ENCODE measurements around the gene RAPGEF1. TPM values are rescaled to one million over a fixed set of nuclear protein-coding genes. Genes with fewer than 3 reads are reported as not detected.
A peak's percentile ranks its signal among the peaks of the same experiment; 100 is the strongest.

Gene RAPGEF1
- total RNA-seq (2011; cell fraction: chromatin; rRNA removed; ENCODE audit: low replicate concordance): 42.0 and 63.9 TPM in 2 replicates
- 20.0 and 28.9 TPM in 2 replicates for total RNA-seq (2011; cell fraction: nucleolus; rRNA removed)
- 26.3 and 27.1 TPM in 2 replicates for total RNA-seq (2011; cell fraction: nucleoplasm; rRNA removed)
- 19.9 and 25.5 TPM in 2 replicates for total RNA-seq (2014; rRNA removed)
- total RNA-seq (2014; rRNA removed; fragmentation: Illumina TruSeq; extraction: Trizol): 13.7 and 15.8 TPM in 2 replicates
- total RNA-seq (2015; rRNA removed; fragmentation: Illumina TruSeq; extraction: Trizol): 17.8 and 19.2 TPM in 2 replicates
- total RNA-seq (2021): 36.4 and 44.1 TPM in 2 replicates
- 22.9 and 27.1 TPM in 2 replicates for polyA plus RNA-seq (2011; rRNA removed)
- 22.7 and 25.8 TPM in 2 replicates for polyA plus RNA-seq (2011; cell fraction: cytosol; rRNA removed)
- polyA plus RNA-seq (2011; cell fraction: nucleus; rRNA removed): 26.4 and 33.4 TPM in 2 replicates
- polyA plus RNA-seq (2012): 25.0 and 32.0 TPM in 2 replicates
- 26.6 TPM in 2 replicates for polyA plus RNA-seq (2014; fragmentation: Illumina TruSeq; extraction: Trizol)
- under 1 TPM; 0.06 to 0.10 TPM for polyA plus RNA-seq (2014; fragmentation: Nextera tagmentation; extraction: Ambion mirVana)
- 23.2 and 27.9 TPM in 2 replicates for polyA plus RNA-seq (2014; rRNA removed)
- polyA minus RNA-seq (2011; rRNA and poly(A)+ RNA removed): 19.9 and 22.5 TPM in 2 replicates
- polyA minus RNA-seq (2011; cell fraction: cytosol; rRNA and poly(A)+ RNA removed): 13.9 and 19.5 TPM in 2 replicates
- 10.1 and 12.6 TPM in 2 replicates for polyA minus RNA-seq (2011; cell fraction: nucleus; rRNA and poly(A)+ RNA removed)
- Bru-seq, nascent RNA: percentile 63 among the genes with signal in this experiment
- percentile 72 among the genes with signal in this experiment for BruChase-seq, experiment 1, labeled RNA remaining after a 2-hour chase
- percentile 70 among the genes with signal in this experiment for BruChase-seq, experiment 2, labeled RNA remaining after a 6-hour chase
- long read RNA-seq, experiment 1, partial matches to known transcripts: 27 of 151 reads
- long read RNA-seq, experiment 1, other reads (novel, unspliced or antisense): 124 of 151 reads
- long read RNA-seq, experiment 2, full-length matches to known transcripts: 2 of 33 reads
- long read RNA-seq, experiment 2, partial matches to known transcripts: 23 of 33 reads
- long read RNA-seq, experiment 2, other reads (novel, unspliced or antisense): 8 of 33 reads
- long read RNA-seq, experiment 3, partial matches to known transcripts: 0 of 2 reads
- long read RNA-seq, experiment 3, other reads (novel, unspliced or antisense): 2 of 2 reads

DNA sequence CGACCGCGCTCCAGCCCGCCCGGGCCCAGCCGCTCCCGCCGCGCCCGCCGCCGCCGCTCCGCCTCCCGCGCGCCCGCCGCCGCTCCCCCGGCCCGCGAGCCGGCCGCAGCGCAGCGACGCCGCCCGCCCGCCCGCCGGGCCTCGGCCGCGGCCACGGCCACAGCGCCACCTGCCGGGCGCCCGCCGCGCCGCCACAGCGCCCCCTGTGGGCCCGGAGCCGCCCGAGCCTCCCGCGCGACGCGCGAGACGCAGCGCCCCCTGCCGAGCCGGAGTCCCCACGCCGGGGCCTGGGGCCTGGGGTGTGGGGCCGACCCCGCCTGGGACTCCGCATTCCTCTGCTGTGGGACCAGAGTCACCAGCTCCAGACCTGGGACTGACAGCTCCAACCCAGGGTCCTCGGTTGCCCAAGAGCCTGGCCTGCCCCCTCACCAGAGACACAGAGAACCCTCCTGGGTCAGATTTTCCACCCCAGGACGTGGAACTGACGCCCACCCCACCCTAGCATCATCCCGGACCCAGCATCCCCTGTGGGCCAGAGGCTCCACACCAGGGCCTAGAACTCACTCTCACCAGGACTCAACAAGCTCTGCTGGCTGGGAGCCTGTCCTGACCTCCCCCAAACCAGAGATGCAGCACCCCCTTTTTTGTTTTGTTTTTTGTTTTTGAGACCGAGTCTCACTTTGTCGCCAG is at the start of gene RAPGEF1:
TSS of gene RAPGEF1 (minus strand) at position 118 of the 690 bp plus-strand sequence. CDS start 246 bp downstream, outside the sequence.
- CTCF ChIA-PET (ENCODE audit: low intra/inter-chr PET ratio): interaction anchor here (0.5 to 5.8 kb wide), 14 partner anchors 23 to 528 kb away, joined by 3 to 79 read pairs (median 4); partner anchors contain the start of gene POMT1
- peaks cover 35% of the 10 kb centered on the region for H3K79me2 ChIP-seq (ENCODE audit: control insufficient read depth, insufficient read depth, low read length)
- H3K4me1 ChIP-seq (replicated peaks in 1 of 2; ENCODE audit: control insufficient read depth in 2 of 2, insufficient read depth in 2 of 2, low read length in 2 of 2): peaks cover 11 to 31% of the 10 kb centered on the region in 2 experiments; a peak in 4 of 5 replicates
- H3K4me3 ChIP-seq: peak within 1 kb of the TSS; percentile 64
- H3K9ac ChIP-seq (ENCODE audit: insufficient read depth in 1 of 2, low read depth in 2 of 2, low read length in 2 of 2): peak within 1 kb of the TSS; percentile 63 to 93
- ATAC-seq (peak; percentile 89), FAIRE-seq (no peak), DNase-seq (ENCODE audit: extremely low read depth in 1 of 4, low spot score in 3 of 4) (peak; percentile 75 to 92 (median 88))
- peak within 1 kb of the TSS; percentile 51; the same call in 1 of the 3 replicates for H3K27ac ChIP-seq (ENCODE audit: extremely low read depth, low read depth, low read length)
- H4K20me1 ChIP-seq (replicated peaks; ENCODE audit: control insufficient read depth, insufficient read depth, low read length): peaks cover 27% of the 10 kb centered on the region
- in situ Hi-C loops (cut with MboI) (loop anchor here (5.0 to 10.0 kb wide), 3 partner anchors 148 to 383 kb away; no protein-coding TSS in a partner anchor), intact Hi-C loops (cut with micrococcal nuclease) (loop anchor here (10.0 kb wide), 1 partner anchor 235 kb away; the partner anchor contains the start of gene POMT1)
- 7% methylated on average over 27 of the region's 69 CpGs for WGBS (ENCODE audit: insufficient coverage, low coverage, missing lambda C conversion rate)
- H3K9me3 ChIP-seq (replicated peaks; ENCODE audit: control insufficient read depth, insufficient read depth, low read depth, low read length): no peaks in the 10 kb centered on the region
- BruUV-seq (replicated peaks): no TSS peak
- H3K36me3 ChIP-seq (ENCODE audit: control insufficient read depth, insufficient read depth, low read length): 0 out of 3 replicates have a peak, but pooled peaks cover 2% of the 10 kb centered on the region
- peak within 1 kb of the TSS; percentile 84 for H3K4me2 ChIP-seq (ENCODE audit: insufficient read depth, low read length)
- H2AFZ ChIP-seq (ENCODE audit: low read depth, low read length): peak within 1 kb of the TSS; percentile 64
- H3K9me1 ChIP-seq (ENCODE audit: control insufficient read depth, insufficient read depth, low read length): no peaks in the 10 kb centered on the region
- POLR2A ChIA-PET: no interaction called here
- H3K27me3 ChIP-seq (ENCODE audit: control insufficient read depth in 2 of 2, insufficient read depth in 2 of 2, low read length in 2 of 2): no peaks in the 10 kb centered on the region
- TF ChIP-seq, protein P1, sequence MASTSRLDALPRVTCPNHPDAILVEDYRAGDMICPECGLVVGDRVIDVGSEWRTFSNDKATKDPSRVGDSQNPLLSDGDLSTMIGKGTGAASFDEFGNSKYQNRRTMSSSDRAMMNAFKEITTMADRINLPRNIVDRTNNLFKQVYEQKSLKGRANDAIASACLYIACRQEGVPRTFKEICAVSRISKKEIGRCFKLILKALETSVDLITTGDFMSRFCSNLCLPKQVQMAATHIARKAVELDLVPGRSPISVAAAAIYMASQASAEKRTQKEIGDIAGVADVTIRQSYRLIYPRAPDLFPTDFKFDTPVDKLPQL (IDR thresholded peaks at IDR 0.05; ENCODE audit: extremely low read depth, insufficient read length): no peak
- no peak for TF ChIP-seq ESRRA (IDR thresholded peaks at IDR 0.05; ENCODE audit: borderline replicate concordance, low read depth)
- no peak for TF ChIP-seq ZNF12 (CRISPR knock-in tag; IDR thresholded peaks at IDR 0.05)
- TF ChIP-seq ZNF324 (CRISPR knock-in tag; IDR thresholded peaks at IDR 0.05): no peak
- no peak for TF ChIP-seq POLR2AphosphoS2 (IDR thresholded peaks at IDR 0.05; ENCODE audit: low read length)
- no peak for TF ChIP-seq ZNF23 (CRISPR knock-in tag; IDR thresholded peaks at IDR 0.05)
- TF ChIP-seq CREM (IDR thresholded peaks at IDR 0.05; ENCODE audit: low read depth): 0 out of 2 replicates have a peak, but pooled peaks have one; percentile 23
- TF ChIP-seq ZNF512 (tag; IDR thresholded peaks at IDR 0.05): no peak
- TF ChIP-seq MCM5 (IDR thresholded peaks at IDR 0.05; ENCODE audit: low read depth): no peak
- no peak for TF ChIP-seq RFX5 (IDR thresholded peaks at IDR 0.05; ENCODE audit: low read depth, low read length)
- TF ChIP-seq SMARCE1 (IDR thresholded peaks at IDR 0.05): no peak
